GM18499 (cell line): ENCODE results near the gene BCAM.
A peak's percentile ranks its signal among the peaks of the same experiment; 100 is the strongest.
"Not testable (repeated sequence)": the region's sequence is repeated elsewhere in the genome, so short reads cannot be mapped to it uniquely, and the experiment has no call there.

ENCODE experiments used
- ATAC-seq: cut with Tn5 transposase; IDR thresholded peaks from one replicate; pipeline ENCODE4 v1.9.1; 2021; ENCODE audit warnings: moderate number of reproducible peaks; ENCODE audit not compliant: insufficient read depth, unreplicated experiment

Gene BCAM, protein sequence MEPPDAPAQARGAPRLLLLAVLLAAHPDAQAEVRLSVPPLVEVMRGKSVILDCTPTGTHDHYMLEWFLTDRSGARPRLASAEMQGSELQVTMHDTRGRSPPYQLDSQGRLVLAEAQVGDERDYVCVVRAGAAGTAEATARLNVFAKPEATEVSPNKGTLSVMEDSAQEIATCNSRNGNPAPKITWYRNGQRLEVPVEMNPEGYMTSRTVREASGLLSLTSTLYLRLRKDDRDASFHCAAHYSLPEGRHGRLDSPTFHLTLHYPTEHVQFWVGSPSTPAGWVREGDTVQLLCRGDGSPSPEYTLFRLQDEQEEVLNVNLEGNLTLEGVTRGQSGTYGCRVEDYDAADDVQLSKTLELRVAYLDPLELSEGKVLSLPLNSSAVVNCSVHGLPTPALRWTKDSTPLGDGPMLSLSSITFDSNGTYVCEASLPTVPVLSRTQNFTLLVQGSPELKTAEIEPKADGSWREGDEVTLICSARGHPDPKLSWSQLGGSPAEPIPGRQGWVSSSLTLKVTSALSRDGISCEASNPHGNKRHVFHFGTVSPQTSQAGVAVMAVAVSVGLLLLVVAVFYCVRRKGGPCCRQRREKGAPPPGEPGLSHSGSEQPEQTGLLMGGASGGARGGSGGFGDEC

DNA sequence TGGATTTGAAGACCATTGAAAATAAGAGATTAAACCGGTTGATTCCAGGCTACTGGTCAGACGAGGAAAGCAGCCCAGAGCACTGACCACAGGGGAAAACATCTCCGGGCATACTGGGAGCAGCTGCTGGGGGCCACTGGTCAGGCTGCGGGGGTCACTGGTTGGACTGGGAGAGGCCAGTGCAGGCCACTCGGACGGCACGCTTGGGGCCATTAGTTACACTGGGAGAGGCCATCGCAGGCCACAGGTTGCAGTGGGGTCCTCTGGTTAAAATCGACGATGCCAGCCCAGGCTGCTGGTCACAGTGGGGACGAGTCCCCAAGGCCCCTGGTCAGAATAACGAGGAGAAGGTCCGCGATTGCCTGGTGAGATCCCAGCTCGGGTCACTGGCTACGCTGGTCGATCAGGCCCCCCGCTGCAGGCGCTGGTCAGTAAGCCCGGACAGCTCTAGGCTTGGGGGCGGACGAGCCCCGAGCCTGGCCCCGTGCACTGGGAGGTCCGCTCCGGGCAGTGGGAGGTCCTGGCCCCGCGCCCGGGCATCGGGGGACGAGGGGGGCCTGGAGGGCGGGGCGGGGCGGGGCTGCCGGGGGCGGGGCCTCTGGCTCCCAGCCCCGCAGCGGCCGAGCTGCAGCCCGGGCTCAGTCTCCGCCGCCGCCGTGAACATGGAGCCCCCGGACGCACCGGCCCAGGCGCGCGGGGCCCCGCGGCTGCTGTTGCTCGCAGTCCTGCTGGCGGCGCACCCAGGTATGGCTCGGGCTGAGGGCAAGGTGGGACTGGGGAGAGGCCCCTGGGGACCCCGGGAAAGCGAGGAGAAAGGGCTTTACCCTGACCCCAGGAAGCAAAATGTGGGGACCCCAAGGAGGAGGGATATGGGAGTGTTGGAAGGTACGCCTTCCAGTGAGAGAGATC is at the start of gene BCAM:
Gene BCAM (plus strand): TSS at position 641 of the 909 bp plus-strand sequence. CDS start 22 bp downstream, at position 663.
- no peak for ATAC-seq

DNA sequence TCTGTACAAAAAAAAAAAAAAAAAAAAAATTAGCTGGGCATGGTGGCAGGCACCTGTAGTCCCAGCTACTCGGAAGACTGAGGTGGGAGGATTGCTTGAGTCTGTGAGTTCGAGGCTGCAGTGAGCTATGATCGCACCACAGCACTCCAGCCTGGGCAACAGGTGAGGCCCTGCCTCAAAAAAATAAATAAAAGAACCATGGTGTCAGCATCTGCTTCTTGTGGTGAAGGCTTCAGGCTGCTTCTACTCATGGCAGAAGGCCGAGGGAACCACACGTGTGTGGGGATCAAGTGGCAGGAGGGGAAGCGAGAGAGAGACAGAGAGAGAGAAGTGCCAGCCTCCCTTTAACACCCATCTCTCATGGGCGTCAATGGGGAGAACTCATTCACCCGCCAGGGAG is 46.9 kb upstream of the BCAM start:
- ATAC-seq = no peak

DNA sequence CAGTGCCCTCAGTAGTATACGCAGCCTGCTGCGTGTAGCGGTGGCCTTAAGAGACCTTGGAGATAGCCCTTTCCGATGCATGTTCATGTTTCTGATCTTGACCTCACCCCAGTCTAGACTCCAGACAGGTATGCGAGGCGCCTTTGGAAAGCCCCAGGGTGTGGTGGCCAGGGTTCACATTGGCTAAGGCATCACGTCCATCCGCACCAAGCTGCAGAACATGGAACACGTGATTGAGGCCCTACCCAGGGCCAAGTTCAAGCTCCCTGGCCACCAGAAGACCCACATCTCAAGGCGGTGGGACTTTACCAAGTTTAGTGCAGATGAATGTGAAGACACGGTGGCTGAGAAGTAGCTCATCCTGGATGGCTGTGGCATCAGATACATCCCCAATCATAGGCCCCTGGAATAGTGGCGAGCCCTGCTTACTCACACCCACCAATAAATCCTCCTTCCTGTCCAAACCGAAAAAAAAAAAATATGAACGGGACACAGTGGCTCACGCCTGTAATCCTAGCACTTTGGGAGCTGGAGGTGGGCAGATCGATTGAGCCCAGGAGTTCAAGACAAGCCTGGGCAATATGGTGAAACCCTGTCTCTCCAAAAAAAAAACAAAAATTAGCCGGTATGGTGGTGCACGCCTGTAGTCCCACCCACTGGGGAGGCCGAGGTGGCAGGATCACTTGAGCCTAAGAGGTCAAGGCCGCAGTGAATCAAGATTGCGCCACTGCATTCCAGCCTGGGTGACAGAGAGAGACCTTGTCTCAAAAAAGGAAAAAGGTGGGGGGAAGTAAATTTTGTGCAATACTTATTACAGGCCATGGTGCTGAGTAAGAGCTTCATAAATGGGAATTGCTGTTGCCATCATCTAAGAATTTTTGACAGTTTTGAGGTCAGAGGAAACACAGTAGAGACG is 43.6 kb upstream of the BCAM start:
- no peak for ATAC-seq

DNA sequence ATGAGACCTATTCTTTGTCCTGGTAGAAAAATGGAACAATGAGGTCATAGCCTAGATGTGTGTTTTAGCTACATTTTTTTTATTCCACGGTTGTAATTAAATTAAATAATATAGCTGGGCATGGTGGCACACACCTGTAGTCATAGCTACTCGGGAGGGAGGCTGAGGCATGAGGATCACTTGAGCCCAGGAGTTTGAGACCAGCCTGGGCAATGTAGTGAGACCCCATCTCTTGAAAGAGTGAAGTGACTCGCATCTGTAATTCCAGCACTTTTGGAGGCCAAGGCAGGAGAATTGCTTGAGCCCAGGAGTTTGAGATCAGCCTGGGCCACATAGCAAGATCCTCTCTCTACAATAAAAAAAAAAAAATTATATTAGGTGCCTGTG is 43.0 kb upstream of the BCAM start:
- no peak for ATAC-seq

DNA sequence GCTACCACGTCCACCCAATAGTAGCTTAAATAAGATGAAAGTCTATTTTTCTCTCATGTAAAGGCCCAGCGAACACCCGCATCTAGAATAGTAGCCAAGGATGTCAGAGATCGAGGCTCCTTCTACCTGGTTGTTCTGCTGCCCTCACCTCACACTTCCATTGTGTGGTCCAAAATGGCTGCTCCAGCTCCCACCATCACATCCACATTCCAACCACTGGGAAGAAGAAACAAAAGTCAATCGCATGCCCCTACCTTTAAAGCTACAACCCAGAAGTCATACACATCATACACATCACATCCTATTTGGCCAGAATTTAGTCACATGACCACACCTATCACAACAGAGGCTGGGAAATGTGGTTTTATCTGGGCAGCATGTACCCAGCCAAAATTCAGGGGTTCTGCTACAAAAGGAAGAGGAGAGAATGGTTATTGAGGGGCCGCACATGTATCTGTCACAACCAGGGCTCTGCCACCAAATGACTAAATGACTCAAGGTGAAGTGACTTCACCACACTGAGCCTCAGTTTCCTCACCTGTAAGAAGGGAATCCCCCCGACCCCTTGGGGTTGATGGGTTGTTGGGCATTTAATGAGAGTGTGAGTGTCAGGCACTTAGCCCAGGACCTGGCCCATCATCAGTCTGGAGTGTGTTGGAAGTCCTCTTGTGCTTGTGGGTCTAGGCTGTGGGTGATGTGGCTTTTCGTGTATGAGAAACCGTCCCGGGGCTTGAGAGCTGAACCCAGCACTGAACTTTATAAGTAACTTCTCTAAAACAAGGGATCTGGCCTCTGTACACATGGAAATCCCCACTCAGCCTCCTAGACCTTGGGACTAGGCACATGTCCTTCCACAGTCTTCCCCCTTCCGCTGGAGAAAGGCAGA is 41.4 kb upstream of the BCAM start:
- ATAC-seq = no peak

DNA sequence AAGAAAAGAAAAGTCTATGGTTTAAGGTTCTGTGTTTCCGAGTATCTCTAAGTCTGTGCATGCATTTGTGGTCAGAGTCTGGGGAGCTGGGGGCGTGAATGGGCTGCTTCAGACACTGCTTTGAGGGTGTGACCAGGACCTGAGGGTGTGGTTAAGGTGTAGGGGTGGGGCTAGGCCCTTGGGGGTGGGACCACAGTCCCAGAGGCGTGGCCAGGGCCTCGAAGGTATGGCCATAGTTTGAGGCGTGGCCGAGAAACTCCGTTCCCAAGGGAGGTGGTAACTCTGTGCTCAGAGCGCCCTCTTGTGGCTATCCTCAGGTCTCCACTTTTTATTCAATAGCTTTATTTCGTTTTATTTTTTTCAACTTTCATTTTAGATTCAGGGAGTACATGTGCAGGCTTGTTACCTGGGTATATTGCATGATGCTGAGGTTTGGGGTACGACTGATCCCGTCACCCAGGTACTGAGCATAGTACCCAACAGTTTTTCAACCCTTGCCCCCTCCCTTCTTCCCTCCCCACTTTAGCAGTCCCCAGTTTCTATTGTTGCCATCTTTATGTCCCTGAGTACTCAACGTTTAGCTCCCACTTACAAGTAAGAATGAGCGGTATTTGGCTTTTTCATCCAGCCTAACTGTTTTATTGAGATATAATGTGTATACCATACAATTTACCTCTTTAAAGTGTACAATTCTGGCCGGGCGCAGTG is 38.2 kb upstream of the BCAM start:
- ATAC-seq = peak; percentile 86

DNA sequence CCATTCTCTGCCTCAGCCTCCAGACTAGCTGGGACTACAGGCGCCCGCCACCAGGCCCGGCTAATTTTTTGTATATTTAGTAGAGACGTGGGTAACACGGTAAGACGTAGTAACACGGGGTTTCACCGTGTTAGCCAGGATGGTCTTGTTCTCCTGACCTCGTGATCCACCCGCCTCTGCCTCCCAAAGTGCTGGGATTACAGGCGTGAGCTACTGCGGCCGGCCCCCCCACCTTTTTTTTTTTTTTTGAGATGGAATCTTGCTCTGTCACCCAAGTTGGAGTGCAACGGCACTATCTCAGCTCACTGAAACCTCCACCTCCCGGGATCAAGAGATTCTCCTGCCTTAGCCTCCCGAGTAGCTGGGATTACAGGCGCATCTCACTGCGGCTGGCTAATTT is 36.8 kb upstream of the BCAM start:
- not testable (repeated sequence) for ATAC-seq

DNA sequence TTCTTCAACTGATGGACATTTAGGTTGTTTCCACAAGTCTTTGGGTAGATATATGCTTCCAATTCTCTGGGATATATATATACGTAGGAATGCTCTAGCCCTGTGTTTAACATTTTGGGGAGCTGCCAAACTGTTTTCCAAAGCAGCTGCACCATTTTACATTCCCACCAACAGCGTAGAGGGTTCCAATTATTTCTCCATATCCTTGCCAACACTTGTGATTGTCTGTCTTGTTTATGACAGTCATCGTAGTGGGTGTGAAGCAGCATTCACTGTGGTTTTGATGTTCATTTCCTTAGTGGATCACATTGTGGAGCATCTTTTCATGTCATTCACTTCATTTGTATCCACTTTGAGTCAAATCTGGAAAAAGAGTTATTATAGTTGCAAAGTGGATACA is 35.9 kb upstream of the BCAM start:
- ATAC-seq = no peak

DNA sequence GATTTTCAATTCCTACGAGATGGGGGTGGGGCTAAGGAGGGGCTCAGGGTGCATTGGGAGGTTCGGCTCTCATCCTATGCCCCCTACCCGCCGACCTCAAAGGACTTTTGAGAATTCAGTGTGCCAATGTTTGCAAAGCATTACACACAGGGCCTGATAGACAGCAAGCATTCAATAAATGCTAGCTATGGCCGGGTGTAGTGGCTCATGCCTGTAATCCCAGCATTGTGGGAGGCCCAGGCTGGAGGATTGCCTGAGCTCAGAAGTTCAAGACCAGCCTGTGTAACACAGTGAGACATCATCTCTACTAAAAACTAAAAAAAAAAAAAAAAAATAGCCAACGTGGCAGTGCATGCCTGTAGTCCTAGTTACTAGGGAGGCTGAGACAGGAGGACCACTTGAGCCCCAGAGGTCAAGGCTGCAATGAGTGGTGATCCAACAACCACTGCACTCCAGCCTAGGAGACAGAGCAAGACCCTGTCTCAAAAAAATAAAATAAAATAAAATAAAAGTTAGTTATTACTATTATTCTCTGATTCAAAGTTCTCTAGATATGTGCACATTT is 33.1 kb upstream of the BCAM start:
- no peak for ATAC-seq

DNA sequence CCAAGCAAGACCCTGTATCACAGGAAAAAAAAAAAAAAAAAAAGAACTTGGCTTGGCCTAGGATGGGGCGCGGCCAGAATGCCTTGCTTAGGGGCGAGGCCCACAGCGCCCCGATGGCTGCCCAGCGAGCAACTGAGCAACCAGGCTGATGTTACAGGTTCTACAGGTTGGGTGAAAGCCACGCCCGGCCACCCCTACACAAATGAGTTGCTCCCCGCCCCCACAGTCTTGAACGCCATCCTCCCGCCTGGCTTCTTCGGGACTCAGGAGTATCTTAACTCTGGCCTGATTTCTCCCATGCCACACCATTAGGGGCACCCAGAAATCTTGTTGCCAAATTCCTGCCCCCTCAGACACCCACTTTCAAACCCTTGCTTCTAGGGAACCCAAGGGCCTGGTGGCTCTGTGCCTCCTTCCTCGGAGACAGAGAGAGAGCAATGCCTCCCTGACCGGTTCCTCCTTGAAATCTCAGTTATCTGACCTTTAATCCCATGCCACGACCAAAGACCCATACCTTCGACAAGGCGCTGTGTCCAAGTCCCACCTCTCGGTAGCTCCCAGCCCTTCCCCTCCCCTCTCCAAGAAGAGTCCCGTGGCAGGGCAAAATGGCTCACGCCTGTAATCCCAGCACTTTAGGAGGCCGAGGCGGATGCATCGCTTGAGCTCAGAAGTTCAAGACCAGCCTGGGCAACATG is 32.4 kb upstream of the BCAM start:
- ATAC-seq = no peak

DNA sequence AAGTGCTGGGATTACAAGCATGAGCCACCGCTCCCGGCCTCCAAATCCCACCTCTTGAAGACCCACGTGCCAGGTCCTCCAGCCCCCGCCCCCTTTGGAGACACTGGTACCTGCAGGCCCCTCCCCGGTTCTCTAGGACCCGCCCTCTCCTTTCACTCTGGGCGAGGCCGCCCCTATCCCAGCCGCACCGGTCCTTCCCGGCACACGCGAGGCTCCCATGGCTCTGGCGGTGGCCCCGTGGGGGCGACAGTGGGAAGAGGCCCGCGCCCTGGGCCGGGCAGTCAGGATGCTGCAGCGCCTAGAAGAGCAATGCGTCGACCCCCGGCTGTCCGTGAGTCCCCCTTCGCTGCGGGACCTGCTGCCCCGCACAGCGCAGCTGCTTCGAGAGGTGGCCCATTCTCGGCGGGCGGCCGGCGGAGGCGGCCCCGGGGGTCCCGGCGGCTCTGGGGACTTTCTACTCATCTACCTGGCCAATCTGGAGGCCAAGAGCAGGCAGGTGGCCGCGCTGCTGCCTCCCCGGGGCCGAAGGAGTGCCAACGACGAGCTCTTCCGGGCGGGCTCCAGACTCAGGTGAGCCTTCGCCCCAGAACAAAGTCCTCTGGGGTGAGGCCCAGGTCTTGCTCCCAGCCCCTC is 31.1 kb upstream of the BCAM start, which contains the start of gene CBLC:
Gene CBLC (plus strand): TSS at position 176 of the 633 bp plus-strand sequence. CDS start 42 bp downstream, at position 218.
- ATAC-seq = no peak

DNA sequence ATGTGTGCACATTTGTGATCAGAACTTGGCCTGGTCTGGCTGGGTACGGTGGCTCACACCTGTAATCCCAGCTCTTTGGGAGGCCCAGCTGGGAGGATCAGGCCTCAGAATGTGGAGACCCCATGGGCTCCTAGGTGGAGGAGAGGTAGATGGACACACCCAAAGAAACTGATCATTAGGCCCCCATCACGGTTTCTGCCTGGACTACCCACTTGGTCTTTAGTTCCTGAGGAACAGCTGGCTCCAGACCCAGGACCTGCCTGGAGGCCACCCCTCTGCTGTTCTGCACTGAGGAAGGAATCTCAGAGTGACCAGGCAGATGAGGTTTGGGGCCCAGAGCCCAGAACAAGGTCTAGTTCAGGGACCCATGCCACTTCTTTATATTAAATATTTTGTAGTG is 29.8 kb upstream of the BCAM start:
- no peak for ATAC-seq

DNA sequence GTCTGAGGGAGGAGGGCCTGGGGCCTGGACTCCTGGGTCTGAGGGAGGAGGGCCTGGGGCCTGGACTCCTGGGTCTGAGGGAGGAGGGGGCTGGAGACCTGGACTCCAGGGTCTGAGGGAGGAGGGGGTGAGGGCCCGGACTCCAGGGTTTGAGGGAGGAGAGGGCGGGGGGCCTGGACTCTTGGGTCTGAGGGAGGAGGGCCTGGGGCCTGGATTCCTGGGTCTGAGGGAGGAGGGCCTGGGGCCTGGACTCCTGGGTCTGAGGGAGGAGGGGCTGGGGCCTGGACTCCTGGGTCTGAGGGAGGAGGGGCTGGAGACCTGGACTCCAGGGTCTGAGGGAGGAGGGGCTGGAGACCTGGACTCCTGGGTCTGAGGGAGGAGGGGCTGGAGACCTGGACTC is 27.2 kb upstream of the BCAM start:
- ATAC-seq = not testable (repeated sequence)

DNA sequence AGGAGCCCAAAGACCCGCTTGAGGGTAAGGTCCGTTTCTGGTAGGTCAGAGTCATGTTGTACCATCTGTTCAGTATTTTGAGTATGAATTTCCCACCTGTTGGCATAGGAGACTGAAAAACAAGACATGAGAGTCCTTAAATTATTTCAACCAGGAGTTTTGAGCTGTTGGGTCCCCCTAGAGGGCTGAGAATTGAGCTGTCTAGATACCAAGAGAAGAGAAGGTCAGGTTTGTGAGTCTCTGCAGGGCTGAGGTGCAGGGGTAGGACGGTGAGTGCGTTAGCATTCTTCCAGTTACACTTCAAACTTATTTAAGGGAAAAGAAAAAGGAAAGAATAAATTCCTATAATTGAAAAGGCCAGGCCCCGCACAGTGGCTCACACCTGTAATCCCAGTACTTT is 26.2 kb upstream of the BCAM start:
- ATAC-seq = no peak

DNA sequence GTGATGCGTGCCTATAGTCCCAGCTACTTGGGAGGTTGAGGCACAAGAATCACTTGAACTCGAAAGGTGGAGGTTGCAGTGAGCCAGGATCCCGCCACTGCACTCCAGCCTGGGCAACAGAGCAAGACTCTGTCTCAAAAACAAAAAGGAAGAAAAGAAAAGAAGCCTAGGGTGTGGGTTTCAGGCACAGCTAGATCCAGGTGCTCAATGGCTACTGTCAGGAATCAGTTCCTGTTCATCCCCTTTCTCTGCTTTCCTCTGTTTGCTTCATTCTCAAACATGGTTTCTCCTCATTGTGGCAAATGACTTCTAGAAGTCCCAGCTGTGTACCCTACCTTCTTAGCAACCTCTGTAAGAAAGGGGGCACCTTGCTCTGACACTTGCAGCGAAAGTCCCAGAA is 25.4 kb upstream of the BCAM start:
- no peak for ATAC-seq

DNA sequence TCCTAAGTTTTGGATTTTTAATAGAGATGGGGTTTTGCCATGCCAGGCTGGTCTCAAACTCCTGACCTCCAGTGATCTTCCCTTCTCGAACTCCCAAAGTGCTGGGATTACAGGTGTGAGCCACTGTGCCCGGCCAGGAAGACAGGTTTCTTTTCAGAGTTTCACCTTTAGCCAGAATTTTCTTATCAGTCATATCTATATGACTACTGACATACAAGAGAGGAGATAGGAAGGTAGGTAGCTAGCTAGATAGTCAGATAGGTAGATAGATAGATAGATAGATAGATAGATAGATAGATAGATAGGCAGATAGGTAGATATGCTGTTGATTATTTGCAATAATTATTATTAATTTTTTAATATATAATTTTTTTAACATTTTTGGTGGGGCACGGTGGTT is 23.6 kb upstream of the BCAM start:
- ATAC-seq = no peak

DNA sequence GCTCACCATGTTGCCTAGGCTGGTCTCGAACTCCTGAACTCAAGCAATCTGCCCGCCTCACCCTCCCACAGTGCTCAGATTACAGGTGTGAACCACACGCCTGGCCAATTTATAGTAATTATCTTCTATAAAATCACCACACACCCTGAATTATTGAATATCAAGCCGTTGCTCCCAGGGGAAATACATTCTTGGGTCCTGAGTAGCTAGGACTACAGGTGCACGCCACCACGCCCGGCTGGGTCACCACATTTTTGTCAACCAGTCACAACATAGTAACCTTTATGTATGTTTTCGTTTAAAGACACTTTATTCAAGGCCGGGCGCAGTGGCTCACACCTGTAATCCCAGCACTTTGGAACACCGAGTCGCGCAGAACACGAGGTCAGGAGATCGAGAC is 22.9 kb upstream of the BCAM start:
- no peak for ATAC-seq
